COLO829 (cell line): ENCODE results near the gene VPS16.
A peak's percentile ranks its signal among the peaks of the same experiment; 100 is the strongest.
"Not testable (repeated sequence)": the region's sequence is repeated elsewhere in the genome, so short reads cannot be mapped to it uniquely, and the experiment has no call there.

Experiments
- DNase-seq: peaks from one replicate; pipeline ENCODE4 v3.0.0; 2012; ENCODE audit warnings: low spot score

Gene VPS16

DNA sequence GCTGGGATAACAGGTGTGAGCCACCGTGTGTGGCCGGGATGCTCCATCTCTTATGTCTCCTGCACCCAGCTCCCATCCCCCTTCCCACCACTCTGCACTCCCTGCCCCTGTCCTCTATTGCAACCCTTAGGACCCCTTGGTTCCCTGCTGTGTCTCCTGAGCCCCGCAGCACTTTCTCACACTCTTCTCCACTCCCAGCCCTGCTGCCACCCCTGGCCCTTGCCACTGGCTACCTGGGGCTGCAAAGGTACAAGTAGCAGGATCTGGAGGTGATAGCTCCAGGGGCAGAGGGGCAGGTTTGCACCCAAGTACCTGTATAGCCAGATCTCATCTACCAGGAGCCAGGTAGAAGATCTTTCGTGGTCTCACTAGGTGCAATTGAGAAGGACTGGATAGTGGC lies 33.5 kb upstream of the VPS16 start:
- DNase-seq: no peak

DNA sequence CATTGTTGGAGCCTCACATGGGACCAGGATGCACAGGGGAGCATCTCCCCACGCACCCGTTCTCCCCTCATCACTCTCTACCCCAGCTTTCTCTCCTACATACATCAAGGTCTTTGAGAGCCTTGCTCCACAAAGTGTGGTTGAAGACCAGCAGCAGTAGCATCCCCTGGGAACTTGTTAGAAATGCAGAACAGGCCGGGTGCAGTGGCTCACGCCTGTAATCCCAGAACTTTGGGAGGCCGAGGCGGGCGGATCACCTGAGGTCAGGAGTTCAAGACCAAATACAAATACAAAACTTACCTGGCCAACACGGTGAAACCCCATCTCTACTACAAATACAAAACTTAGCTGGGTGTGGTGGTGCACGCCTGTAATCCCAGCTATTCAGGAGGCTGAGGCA lies 32.6 kb upstream of the VPS16 start:
- DNase-seq: not testable (repeated sequence)

DNA sequence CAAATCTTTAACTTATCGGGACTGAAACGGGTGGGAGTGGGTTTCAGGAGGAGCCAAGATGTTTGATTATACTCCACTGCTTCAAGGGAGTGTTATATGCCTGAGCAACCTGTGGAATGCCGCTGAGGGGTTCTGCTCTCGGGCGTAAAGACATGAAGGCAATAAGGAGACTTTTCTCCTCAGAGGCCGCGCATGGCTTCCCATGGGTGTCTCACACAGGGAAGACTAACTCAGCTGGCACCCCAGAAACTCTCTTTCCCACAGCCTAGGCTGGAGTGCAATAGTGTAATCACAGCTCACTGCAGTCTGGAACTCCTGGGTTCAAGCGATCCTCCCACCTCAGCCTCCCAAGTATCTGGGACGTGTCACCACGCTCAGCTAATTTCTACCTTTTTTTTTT lies 30.9 kb upstream of the VPS16 start:
- DNase-seq: no peak

DNA sequence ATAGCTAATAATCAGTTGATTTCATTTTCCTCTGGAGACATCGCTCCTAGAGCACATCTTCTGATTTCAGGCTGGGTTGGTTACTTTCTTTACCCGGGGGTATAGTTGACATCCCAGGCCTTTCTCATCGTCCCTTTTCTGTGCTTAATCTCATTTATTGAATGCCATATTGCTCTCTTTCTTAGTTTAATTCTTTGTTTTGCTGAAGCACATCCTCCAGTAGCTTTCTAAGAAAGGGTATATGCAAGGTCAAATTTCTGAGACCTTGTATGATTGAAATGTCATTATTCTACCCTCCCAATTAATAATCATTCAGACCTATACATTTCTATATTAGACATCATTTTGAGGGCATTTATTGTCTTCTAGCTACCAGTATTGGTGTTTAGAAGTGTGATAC lies 28.4 kb upstream of the VPS16 start:
- no peak for DNase-seq

DNA sequence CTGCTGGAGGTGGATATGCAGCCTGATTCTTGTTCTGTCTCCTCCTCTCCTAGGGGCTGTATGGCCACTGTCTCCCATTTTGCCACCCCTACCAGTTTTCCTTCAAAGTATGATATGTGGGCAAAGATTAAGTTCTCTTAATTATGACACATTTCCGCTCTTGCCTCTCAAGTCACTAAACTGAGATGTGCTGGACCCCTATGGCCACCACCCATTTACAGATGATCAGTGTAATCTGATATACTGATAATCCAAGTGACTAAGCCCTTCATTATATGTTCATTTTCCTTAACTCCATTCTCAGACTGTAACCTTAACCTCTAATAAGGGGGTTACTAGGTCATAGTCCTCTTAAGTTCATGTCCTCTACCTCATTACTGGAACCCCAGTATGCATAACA lies 26.5 kb upstream of the VPS16 start:
- DNase-seq: no peak

DNA sequence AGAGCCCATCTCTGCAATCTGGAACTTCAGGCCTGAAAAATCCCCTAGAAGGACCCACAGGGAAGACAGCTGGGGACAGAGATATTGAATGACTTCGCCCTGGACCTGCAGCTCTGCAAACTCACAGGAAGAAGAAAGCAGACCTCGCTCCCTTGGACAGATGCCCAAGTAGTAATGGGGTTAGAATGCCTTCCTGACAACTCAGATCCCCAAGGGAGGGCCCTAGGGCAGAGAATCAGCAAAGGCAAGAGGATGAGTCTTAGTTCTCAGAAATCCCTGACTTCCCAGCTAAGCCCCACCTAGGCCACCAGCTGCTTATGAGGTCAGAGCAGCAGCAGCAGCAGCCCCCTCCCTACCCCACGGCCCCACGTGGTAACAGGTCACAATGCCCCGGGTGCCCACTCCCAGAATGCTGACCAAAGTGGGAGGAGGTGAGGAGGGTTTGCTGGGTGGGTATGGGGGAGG lies 25.9 kb upstream of the VPS16 start, which contains the start of gene C20orf141:
TSS of gene C20orf141 (plus strand) at position 401 of the 465 bp plus-strand sequence. CDS start 198 bp downstream, outside the sequence.
- DNase-seq: peak; percentile 88

DNA sequence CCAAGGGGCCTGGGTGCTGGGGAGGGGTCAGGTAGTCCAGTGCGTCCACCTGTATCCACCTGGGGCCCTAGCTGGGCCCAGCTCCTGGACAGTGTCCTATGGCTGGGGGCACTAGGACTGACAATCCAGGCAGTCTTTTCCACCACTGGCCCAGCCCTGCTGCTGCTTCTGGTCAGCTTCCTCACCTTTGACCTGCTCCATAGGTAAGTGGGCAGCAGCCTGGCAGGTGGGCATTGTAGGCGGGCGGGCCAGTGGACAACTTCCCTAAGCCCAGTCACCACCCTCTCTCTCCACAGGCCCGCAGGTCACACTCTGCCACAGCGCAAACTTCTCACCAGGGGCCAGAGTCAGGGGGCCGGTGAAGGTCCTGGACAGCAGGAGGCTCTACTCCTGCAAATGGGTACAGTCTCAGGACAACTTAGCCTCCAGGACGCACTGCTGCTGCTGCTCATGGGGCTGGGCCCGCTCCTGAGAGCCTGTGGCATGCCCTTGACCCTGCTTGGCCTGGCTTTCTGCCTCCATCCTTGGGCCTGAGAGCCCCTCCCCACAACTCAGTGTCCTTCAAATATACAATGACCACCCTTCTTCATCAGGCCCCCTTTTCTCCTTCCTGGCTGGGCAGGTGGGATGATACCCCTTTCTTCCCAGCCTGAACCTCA lies 25.2 kb upstream of the VPS16 start:
- no peak for DNase-seq

DNA sequence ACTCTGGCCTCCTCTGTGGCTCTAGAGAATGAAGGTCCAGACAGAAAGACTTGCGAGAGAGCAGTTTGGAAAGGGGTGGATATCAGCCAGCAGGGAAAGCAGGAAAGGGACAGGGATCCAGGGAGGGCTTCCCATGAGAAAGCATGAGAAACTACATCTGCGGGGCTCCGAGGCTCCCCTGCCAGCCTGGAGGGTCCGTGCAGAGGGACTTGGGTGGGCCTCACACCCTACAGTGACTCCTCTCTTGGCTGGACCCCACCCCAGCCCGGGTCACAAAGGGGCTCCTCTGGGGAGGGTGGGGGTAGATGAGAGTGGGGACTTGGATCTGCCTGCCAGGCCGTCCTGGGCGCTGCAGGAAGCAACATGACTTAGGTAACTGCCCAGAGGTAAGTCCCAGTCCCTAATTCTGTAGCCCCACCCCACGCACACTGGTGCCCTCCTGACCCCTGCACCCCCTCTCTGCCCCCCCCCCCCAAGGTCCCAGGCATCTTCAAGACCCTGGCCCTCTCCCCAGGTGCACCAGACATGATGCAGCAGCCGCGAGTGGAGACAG lies 24.4 kb upstream of the VPS16 start, which contains the start of gene TMEM239:
TSS of gene TMEM239 (plus strand) at position 335 of the 553 bp plus-strand sequence. CDS start at position 526, 191 bp downstream.
- DNase-seq: no peak

DNA sequence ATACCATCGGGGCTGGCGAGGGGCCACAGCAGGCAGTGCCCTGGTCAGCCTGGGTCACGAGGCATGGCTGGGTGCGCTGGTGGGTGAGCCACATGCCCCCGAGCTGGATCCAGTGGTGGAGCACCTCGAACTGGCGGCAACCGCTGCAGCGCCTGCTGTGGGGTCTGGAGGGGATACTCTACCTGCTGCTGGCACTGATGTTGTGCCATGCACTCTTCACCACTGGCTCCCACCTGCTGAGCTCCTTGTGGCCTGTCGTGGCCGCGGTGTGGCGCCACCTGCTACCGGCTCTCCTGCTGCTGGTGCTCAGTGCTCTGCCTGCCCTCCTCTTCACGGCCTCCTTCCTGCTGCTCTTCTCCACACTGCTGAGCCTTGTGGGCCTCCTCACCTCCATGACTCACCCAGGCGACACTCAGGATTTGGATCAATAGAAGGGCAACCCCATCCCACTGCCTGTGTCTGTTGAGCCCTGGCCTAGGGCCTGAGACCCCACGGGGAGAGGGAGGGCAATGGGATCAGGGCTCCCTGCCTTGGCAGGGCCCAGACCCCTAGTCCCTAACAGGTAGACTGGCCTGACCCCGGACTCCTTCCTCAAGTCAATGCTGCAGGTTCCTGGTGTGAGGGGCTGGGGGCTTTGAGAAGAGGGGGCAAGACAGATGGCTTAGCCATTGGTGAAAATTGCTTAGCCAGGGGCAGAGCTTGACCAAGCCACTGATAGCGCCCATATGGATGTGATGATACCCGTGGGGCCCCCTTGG lies 23.8 kb upstream of the VPS16 start:
- DNase-seq: no peak

DNA sequence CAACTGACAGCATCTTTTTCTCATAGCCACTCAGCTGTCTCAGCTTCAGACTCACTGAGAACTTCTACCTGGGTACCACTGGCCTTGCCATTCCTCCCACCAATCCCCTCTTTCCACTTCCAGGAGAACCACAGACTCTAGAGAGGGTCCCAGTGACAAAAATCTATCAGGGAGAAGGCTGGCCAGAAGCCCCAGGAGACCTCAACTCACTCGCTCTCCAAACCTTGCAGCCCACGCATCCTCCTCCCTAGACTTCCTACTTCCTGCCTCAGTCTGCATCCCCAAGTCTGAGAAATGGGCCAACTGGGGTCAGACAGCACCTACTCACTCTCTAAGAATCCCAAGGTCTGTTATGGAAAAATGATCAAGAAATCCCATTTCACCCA lies 23.2 kb upstream of the VPS16 start:
- DNase-seq: no peak

DNA sequence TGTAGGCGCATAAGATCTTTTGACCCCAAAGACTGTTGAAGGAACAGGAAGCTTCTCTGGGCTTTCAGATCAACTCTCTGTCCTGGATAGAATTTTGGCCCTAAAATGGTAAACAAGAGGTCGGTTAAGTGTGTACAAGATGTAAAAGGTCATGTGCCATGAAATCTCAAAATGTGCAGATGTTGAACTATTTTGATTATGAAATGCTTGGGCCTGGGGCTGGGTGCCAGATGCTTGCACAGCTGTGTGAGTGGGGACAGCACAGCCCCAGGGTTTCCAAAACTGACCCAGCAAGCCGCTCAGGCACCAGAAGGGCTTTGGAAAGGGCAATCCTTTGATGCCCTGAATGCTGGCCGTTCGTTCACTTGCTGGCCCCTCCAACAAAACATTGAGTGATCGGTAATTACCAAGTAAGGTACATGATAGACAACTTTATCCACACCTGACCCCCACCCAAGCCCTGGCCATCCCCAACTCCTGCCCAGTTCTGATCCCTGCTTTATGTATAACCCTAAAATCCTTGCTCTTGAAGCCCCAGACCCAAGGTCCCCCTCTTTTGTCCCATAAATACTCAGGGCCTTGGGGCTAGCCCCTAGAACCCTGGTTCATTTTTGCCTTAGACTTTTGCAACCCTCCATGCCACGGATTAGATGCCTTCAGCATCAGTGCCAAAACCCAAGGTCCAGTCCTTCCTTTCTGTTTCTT lies 22.5 kb upstream of the VPS16 start:
- DNase-seq: no peak

DNA sequence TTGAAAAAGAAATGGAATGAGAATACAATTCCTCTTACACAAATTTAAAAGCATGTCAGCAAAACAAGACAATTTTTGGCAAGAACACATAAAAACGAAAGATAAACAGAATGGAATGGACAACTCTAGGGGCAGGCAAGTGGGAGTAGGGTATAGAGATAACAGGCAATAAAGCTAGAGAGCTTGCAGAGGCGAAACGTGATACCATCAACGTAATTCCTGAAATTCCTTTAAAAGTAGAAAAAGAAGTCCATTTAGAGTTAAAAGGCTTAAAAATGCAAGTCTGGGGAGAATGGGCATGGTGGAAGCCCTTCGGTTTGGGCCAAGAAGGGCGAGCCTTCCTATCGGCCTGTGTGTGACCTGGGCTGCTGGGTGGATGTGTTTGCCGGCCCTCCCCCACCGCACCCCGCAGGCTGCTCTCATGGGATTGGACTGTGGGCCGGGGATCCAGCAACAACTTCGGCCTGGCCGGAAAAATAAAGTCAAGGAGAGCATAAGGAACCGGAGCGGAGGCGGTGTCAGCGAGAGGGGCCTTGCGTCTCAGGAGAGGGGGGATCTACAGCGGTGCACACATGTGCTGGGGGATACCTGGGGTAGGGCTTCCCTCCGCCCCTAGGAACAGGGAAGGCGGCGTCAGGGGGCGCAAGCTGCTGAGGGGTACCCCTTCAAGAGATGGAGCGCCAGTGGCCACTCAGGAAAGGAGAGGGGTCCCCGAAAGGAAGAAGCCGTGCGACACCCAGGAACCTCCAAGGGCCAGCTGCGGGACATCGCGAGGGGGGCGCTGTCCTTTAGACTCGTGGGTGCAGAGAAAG lies 20.3 kb upstream of the VPS16 start:
- peak; percentile 43 for DNase-seq

DNA sequence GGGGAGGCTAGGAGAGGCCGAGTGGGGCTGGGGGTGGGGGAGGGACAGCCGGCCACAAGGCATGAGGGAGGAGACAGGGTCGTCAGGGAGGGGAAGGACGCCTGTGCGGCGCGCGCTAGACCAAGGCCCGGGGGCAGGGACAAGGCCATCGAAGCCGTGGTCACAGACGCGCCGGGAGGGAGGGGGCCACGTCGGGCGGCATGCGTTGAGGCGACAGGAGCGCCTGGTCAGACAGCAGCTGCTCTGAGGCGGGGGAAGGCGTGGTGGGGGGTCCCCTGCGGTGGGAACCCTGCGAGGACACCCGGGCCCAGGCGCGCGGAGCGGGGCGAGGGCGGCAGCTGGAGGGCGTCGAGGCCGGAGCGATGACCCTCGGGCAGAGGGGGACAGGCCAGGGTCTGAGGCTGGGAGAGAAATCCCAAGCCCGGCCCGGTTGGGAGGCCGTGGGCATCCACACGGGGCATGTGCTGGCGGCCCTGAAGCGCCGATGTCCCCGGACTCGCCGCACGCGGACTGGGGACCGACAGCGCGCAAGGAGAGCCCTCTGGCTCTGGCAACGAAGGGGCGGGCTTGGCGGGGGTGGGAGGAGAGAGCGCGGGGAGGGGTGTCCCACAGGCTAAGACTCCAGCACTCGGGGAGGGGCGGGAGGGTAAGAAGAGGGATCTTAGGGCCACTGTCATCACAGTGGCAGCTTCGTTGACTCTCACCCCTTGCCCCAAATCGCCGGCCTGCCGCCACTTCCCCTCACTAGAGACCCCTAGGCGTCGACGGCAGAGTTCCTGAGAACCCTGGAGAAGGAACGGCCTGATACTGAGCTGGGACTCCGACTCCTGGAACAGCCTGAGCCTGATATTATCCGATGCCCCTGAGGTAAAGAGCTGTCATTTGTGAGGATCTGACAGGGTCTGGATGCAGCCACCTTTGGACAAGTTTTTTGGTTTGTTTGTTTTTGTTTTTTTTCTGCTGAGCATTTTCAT lies 19.4 kb upstream of the VPS16 start:
- DNase-seq: no peak

DNA sequence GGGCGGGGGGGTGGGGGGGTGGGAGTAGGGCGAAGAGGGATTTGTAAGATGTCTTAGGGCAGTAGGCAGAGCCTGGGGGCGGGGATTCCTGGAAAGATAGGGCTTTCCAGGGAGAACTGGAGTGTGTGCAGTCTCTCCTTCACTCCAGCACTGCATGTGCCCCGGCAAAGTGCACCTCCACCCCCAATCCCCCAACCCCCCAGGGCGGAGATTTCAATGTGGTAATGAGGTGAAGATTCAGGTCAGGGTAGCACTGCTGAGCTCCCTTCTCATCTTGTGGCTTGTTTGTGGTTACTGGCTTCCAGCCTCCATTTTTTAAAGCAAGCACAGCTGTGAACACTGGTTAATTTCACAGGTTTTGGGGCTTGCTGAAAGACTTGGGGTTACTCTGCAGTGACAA lies 18.5 kb upstream of the VPS16 start:
- no peak for DNase-seq

DNA sequence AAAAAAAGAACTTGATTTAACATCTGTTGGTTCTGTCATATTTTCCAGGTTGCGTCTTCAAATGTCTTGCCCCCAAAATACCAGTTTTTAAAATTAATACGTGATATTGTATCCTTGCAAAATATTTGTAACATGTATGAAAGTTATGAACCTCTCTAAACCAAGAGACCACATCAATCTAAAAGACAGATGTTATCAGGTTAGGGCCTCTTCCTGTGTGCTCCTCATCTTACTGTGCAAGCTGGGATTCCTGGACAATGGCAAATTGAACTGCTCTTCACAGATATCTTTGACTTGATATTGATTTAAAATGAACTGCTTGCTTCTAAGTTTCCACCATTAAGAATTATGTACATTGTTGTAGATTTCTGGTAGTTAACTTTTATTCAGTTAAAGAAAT lies 14.8 kb upstream of the VPS16 start:
- DNase-seq: no peak

DNA sequence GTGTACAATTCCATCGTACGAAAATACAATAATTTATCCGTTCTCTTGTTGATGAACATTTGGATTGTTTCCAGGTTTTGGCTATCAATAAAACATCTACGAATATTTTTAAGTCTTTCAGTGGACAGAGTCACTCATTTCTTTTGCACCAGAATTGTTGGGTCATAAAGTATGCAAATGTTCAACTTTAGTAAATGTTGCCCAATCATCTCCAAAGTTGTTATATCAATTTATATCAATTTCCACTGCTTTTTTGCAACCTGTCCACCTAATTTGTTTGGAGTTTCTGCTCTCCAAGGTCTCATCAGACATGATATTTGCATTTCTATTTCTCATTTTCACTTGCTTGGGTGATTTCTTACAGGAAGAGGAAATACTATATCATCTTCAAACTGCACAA lies 13.9 kb upstream of the VPS16 start:
- DNase-seq: no peak

DNA sequence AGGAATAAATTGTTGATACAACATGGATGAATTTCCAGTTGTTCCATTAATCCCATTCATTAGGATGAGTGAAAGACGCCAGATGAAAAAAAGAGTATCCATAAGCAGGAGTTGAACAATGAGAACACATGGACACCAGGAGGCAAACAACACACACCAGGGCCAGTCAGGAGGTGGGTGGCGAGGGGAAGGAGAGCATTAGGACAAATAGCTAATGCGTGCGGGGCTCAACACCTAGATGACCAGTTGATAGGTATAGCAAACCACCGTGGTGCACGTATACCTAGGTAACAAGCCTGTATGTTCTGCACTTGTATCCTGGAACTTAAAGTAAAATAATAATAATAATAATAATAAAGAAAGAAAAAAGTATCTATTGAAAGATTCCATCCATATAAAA lies 11.2 kb upstream of the VPS16 start:
- no peak for DNase-seq

DNA sequence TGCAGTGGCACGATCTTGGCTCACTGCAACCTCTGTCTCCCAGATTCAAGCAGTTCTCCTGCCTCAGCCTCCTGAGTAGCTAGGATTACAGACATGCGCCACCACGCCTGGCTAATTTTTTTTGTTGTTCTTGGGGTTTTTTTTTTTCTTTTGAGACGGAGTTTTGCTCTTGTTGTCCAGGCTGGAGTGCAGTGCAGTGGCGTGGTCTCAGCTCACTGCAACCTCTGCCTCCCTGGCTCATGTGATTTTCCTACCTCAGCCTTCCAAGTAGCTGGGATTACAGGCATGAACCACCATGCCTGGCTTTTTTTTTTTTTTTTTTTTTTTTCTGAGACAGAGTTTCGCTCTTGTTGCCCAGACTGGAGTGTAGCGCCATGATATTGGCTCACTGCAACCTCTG lies 9.3 kb upstream of the VPS16 start:
- DNase-seq: not testable (repeated sequence)

DNA sequence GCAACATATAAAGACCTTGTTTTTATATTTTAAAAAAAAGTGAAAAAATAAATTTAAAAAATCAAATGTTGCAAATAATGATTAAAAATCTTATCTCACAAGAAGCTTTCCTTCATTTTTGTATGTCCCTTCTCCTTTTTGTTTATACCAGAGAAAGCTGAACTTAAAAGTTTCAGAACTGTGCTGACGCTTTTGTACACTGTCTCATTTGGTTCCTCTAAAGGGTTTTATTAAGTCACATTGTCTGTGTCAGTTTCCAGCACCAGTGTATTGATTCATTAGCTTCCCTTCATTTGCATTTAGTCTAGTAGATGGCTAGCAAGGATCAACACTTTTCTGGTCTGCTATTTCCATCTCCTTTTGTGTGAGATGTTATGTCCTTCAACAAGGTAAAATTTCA lies 6.8 kb upstream of the VPS16 start:
- DNase-seq: no peak

DNA sequence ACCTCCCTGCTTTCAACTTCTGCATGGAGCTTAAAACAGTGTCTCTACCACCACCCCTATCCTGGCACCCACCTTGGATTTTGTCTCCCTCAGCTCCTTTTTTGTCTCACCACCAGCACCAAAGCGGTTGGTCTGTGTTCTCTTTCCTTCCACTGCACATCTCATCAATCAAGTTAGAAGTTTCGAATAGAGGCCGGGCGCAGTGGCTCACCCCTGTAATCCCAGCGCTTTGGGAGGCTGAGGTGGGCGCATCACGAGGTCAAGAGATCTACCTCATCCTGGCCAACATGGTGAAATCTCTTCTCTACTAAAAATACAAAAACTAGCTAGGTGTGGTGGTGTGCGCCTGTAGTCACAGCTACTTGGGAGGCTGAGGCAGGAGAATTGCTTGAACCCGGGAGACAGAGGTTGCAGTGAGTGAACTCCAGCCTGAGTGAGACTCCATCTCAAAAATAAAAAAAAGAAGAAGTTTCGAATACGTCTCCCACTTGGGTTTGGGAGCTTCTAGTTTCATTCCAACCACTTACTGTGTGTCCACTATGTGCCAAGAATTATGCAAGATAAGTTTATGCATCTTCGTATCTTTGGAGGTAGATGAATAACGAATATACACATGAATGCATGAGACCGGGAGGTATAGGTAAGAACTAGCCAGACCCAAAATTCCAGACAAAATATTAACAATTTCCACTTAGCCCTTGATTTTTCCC lies 6.0 kb upstream of the VPS16 start:
- DNase-seq: no peak
